HepG2 (cell line): Measurements from ENCODE around the gene QRFPR. TPM values are rescaled to one million over a fixed set of nuclear protein-coding genes. Genes with fewer than 3 reads are reported as not detected.

Source experiments
- ATAC-seq: fragments of 200-7000 bp; cut with Tn5 transposase; 3 replicates; pipeline ENCODE4 v1.9.1; 2020; ENCODE audit warnings: mild to moderate bottlenecking, moderate library complexity
- BruUV-seq: library from RNA; stranded (reverse); fragments of 400-500 nt; replicated peaks from 2 replicates; lab custom pipeline; 2021; lab: Mats Ljungman, UMichigan
- CTCF ChIA-PET: fragments of 300-600 bp; formaldehyde crosslinking; extraction: SDS; loops from one replicate; lab custom pipeline; 2021; ENCODE audit warnings: low total read pairs, inconsistent platforms, low intra/inter-chr PET ratio; lab: Yijun Ruan, JAX
- POLR2A ChIA-PET: fragments of 350-600 bp; sonication (Branson Sonifier 250); formaldehyde crosslinking; loops from one replicate; lab custom pipeline; 2020; ENCODE audit warnings: antibody characterized with exemption, inconsistent platforms; lab: Yijun Ruan, JAX
- DNase-seq: peaks from one replicate; pipeline ENCODE4 v3.0.0-alpha.2; 2015; ENCODE audit warnings: low spot score
- FAIRE-seq: peaks from 3 replicates; lab custom pipeline; 2011; peaks lifted over from hg19 to GRCh38; lab: Jason Lieb, UNC
- H2AFZ ChIP-seq: one replicate; pipeline ENCODE4 v1.6.1; 2011; ENCODE audit warnings: low read length, inconsistent platforms
- H3K27ac ChIP-seq: fragments of 300-600 bp; 3 replicates; pipeline ENCODE4 v1.8.0; 2011; ENCODE audit warnings: mixed run types, mild to moderate bottlenecking, mixed read lengths, low read length, inconsistent platforms; ENCODE audit not compliant: insufficient read depth; ENCODE audit errors: extremely low read length
- H3K27me3 ChIP-seq, 2 experiments: fragments of 200-600 bp in 1 of 2; 2 replicates in 1 of 2; 3 replicates in 1 of 2; pipeline versions ENCODE4 v1.6.0 to v1.8.0; 2011; ENCODE audit warnings: low read length in 2 of 2, mild to moderate bottlenecking in 2 of 2, moderate library complexity in 2 of 2, inconsistent platforms in 1 of 2; ENCODE audit not compliant: insufficient read depth in 2 of 2, control insufficient read depth in 1 of 2
- H3K36me3 ChIP-seq, 2 experiments: fragments of 200-600 bp in 1 of 2; replicated peaks in 1 of 2; 2 replicates in 1 of 2; 3 replicates in 1 of 2; pipeline versions ENCODE4 v1.5.1 to v1.8.0; 2011; ENCODE audit warnings: low read length in 2 of 2, inconsistent platforms in 1 of 2; ENCODE audit not compliant: insufficient read depth in 2 of 2, control insufficient read depth in 1 of 2
- H3K4me1 ChIP-seq: 2 replicates; pipeline ENCODE4 v1.5.1; 2012; ENCODE audit warnings: low read length, inconsistent platforms; ENCODE audit not compliant: insufficient read depth
- H3K4me2 ChIP-seq: 2 replicates; pipeline ENCODE4 v1.6.0; 2011; ENCODE audit warnings: low read depth, low read length, inconsistent platforms
- H3K4me3 ChIP-seq, 3 experiments: fragments of 200-600 bp in 1 of 3; sonication (generic), shearing (Covaris generic) in 1 of 3; replicated peaks in 1 of 3; 2 replicates each; pipeline ENCODE4 v1.5.1; 2011 to 2016; ENCODE audit warnings: low read length in 3 of 3, inconsistent platforms in 2 of 3, low read depth in 2 of 3, mild to moderate bottlenecking in 2 of 3, control low read depth in 1 of 3, mixed read lengths in 1 of 3; ENCODE audit not compliant: insufficient read depth in 1 of 3
- H3K79me2 ChIP-seq: one replicate; pipeline ENCODE4 v1.6.1; 2011; ENCODE audit warnings: low read length, inconsistent platforms; ENCODE audit not compliant: insufficient read depth
- H3K9ac ChIP-seq: 2 replicates; pipeline ENCODE4 v1.6.0; 2011; ENCODE audit warnings: mild to moderate bottlenecking, low read depth, low read length, inconsistent platforms; ENCODE audit not compliant: insufficient read depth
- H3K9me3 ChIP-seq: 2 replicates; pipeline ENCODE4 v1.5.1; 2012; ENCODE audit warnings: mild to moderate bottlenecking, low read length
- H4K20me1 ChIP-seq: 2 replicates; pipeline ENCODE4 v1.6.0; 2011; ENCODE audit warnings: inconsistent platforms, mild to moderate bottlenecking, low read length, moderate library complexity; ENCODE audit not compliant: insufficient read depth
- ARNTL ChIP-seq: sonication (generic); formaldehyde crosslinking; IDR thresholded peaks from 2 replicates; pipeline ENCODE4 v1.4.0; 2020; ENCODE audit warnings: mild to moderate bottlenecking, missing genetic modification reagents
- ETV6 ChIP-seq: sonication (generic); formaldehyde crosslinking; conservative IDR thresholded peaks from 2 replicates; pipeline ENCODE4 v1.4.0; 2020; ENCODE audit warnings: missing genetic modification reagents
- FOXA3 ChIP-seq: IDR thresholded peaks from 2 replicates; pipeline ENCODE4 v1.6.1; 2016; ENCODE audit warnings: missing genetic modification reagents, missing compliant biosample characterization
- HNRNPLL ChIP-seq: fragments of 200-400 bp; formaldehyde crosslinking; IDR thresholded peaks from 2 replicates; pipeline ENCODE4 v1.6.1; 2017; ENCODE audit warnings: mild to moderate bottlenecking, low read depth, low read length; ENCODE audit not compliant: poor library complexity, severe bottlenecking
- KDM4B ChIP-seq: sonication (generic); formaldehyde crosslinking; IDR thresholded peaks from 2 replicates; pipeline ENCODE4 v1.4.0; 2020; ENCODE audit warnings: missing genetic modification reagents
- KLF12 ChIP-seq: sonication (generic); formaldehyde crosslinking; IDR thresholded peaks from 2 replicates; pipeline ENCODE4 v1.4.0; 2020; ENCODE audit warnings: missing genetic modification reagents, borderline replicate concordance
- KMT2B ChIP-seq: IDR thresholded peaks from 2 replicates; pipeline ENCODE4 v1.6.1; 2016; ENCODE audit warnings: missing genetic modification reagents, missing compliant biosample characterization
- SMC3 ChIP-seq: IDR thresholded peaks from 2 replicates; pipeline ENCODE4 v1.6.1; 2011; ENCODE audit warnings: low read length, improper control_type of control experiment
- STAG1 ChIP-seq: sonication (generic); formaldehyde crosslinking; IDR thresholded peaks from 2 replicates; pipeline ENCODE4 v1.4.0; 2020; ENCODE audit warnings: missing genetic modification reagents
- ZNF34 ChIP-seq: sonication (generic); formaldehyde crosslinking; IDR thresholded peaks from 2 replicates; pipeline ENCODE4 v1.4.0; 2020; ENCODE audit warnings: mild to moderate bottlenecking, missing genetic modification reagents, borderline replicate concordance
- WGBS: methylation state at CpG from one replicate; pipeline ENCODE4 v1.1.6; 2017; ENCODE audit warnings: low lambda C conversion rate; 5-methylcytosine and 5-hydroxymethylcytosine counted together
- in situ Hi-C: cut with HindIII; loops from 2 replicates; pipeline ENCODE4 v1.10.0; 2017; ENCODE audit warnings: low pct_unique_long_range_greater_than_20kb; ENCODE audit not compliant: extremely low pct_ligation_motif_present
- intact Hi-C: fragments of 100-400 bp; cut with micrococcal nuclease; formaldehyde crosslinking; loops from one replicate; pipeline ENCODE4 v1.10.0; 2022; ENCODE audit not compliant: unreplicated experiment
- polyA plus RNA-seq, 8 experiments: library from polyadenylated mRNA; depleted of rRNA in 3 of 8; stranded (reverse) in 7 of 8; unstranded in 1 of 8; fragments of >200 nt; fragmentation: Illumina TruSeq in 4 of 8; extraction: Trizol in 4 of 8; gene quantifications; 2 replicates each; pipeline versions ENCODE4 v1.2.1 to v1.2.3, GENCODE V29; 2011 to 2016; ENCODE audit warnings: low read depth in 4 of 8, missing spikeins in 1 of 8, mixed read lengths in 1 of 8; ENCODE audit not compliant: insufficient read depth in 1 of 8
- total RNA-seq, 5 experiments: library from RNA; depleted of rRNA; stranded (reverse); fragments of >200 nt; fragmentation: Illumina TruSeq; extraction: Trizol; gene quantifications; 2 replicates each; pipeline ENCODE4 v1.2.3, GENCODE V29; 2016; ENCODE audit warnings: low read depth in 1 of 5
- TF ChIP-seq, protein P1 (sequence below): sonication (generic); formaldehyde crosslinking; IDR thresholded peaks from 2 replicates; pipeline ENCODE4 v1.5.0; 2020; ENCODE audit warnings: mild to moderate bottlenecking, missing genetic modification reagents, moderate library complexity

Gene QRFPR
- total and polyA plus RNA-seq, 2 of the 13 experiments (the other 11 are each of a cell fraction or from before 2014, with no cell fraction given): not detected

- in situ Hi-C loops (loop anchor here (10.0 kb wide), 2 partner anchors 284 to 364 kb away; no protein-coding TSS in a partner anchor), intact Hi-C loops (loop anchor here (1.0 to 2.0 kb wide), 2 partner anchors 286 to 365 kb away; no protein-coding TSS in a partner anchor)
- FAIRE-seq (no peak), ATAC-seq (peak; percentile 37; the same call in 1 of the 3 replicates), DNase-seq (peak; percentile 17)
- H3K9ac ChIP-seq: no peak overlapping the region
- 0% methylated on average over 1 of the region's 1 CpG for WGBS
- POLR2A ChIA-PET: no interaction called here
- CTCF ChIA-PET: interaction anchor here (1.3 to 2.0 kb wide), 2 partner anchors 285 to 366 kb away, joined by 8 to 15 read pairs; no protein-coding TSS in a partner anchor
- H4K20me1 ChIP-seq: no peaks in the 10 kb centered on the region
- no peak overlapping the region for H3K27ac ChIP-seq
- no peaks in the 10 kb centered on the region for H3K4me1 ChIP-seq
- no peaks in the 10 kb centered on the region for H3K9me3 ChIP-seq
- peak; percentile 38 for TF ChIP-seq STAG1 (CRISPR knock-in tag)
- TF ChIP-seq ZNF34: no peak
- TF ChIP-seq, protein P1, sequence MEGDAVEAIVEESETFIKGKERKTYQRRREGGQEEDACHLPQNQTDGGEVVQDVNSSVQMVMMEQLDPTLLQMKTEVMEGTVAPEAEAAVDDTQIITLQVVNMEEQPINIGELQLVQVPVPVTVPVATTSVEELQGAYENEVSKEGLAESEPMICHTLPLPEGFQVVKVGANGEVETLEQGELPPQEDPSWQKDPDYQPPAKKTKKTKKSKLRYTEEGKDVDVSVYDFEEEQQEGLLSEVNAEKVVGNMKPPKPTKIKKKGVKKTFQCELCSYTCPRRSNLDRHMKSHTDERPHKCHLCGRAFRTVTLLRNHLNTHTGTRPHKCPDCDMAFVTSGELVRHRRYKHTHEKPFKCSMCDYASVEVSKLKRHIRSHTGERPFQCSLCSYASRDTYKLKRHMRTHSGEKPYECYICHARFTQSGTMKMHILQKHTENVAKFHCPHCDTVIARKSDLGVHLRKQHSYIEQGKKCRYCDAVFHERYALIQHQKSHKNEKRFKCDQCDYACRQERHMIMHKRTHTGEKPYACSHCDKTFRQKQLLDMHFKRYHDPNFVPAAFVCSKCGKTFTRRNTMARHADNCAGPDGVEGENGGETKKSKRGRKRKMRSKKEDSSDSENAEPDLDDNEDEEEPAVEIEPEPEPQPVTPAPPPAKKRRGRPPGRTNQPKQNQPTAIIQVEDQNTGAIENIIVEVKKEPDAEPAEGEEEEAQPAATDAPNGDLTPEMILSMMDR (CRISPR knock-in tag): peak; percentile 47
- TF ChIP-seq SMC3: 0 out of 2 replicates have a peak, but pooled peaks have one; percentile 24
- no peak for TF ChIP-seq KLF12 (CRISPR knock-in tag)
- no peak for TF ChIP-seq FOXA3 (CRISPR knock-in tag)
- H3K4me3 ChIP-seq: no peak overlapping the region
- no TSS peak for BruUV-seq
- H3K27me3 ChIP-seq: no peaks in the 10 kb centered on the region
- no peak overlapping the region for H3K4me2 ChIP-seq
- no peak overlapping the region for H2AFZ ChIP-seq
- no peaks in the 10 kb centered on the region for H3K36me3 ChIP-seq
- H3K79me2 ChIP-seq: no peaks in the 10 kb centered on the region
These were observed 10.0 kb downstream of the QRFPR start for GRCh38 chr4:121370729-121371325.

DNA sequence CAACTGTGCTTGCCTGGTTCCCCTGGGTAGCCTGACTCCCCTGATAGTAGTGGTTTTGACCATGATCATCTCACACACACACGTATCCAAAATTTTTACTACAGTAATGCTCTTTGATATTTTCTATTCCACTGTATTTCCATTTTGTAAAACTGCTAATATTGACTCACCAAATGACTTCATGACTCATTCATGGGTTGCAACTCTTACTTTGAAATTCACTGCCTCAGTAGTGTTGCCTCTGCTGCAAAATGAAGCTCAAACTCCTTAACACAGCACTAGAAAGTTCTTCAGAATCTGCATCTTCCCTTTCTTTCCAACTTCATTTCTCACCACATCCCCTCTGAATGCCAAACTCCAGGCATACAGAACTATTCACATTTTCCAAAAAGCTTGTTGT lies 20.3 kb downstream of the QRFPR start:
- WGBS: 0% methylated on average over 1 of the region's 1 CpG
- no peak for FAIRE-seq
- TF ChIP-seq ARNTL (CRISPR knock-in tag) (no peak), KMT2B (CRISPR knock-in tag) (no peak), KDM4B (CRISPR knock-in tag) (no peak), ETV6 (CRISPR knock-in tag) (no peak), HNRNPLL (no peak)

More for the DNA sequence above, 20.3 kb downstream of the QRFPR start:
- no peaks in the 10 kb centered on the region for H3K79me2 ChIP-seq
- no peaks in the 10 kb centered on the region for H3K9me3 ChIP-seq
- no peaks in the 10 kb centered on the region; a peak in 1 of 5 replicates for H3K27me3 ChIP-seq
- no peaks in the 10 kb centered on the region for H4K20me1 ChIP-seq
- no peak overlapping the region for H3K9ac ChIP-seq
- no peak for ATAC-seq
- no peak overlapping the region for H3K27ac ChIP-seq
- H3K4me3 ChIP-seq: no peak overlapping the region
- H3K4me2 ChIP-seq: no peak overlapping the region
- H3K36me3 ChIP-seq: no peaks in the 10 kb centered on the region
- POLR2A ChIA-PET: no interaction called here
- intact Hi-C loops: no loop called here
- H2AFZ ChIP-seq: no peak overlapping the region
- no TSS peak for BruUV-seq
- H3K4me1 ChIP-seq: no peaks in the 10 kb centered on the region
- no peak for DNase-seq
- CTCF ChIA-PET: no interaction called here
- in situ Hi-C loops: no loop called here
